Tibial nerve (tissue), 4 donors: ENCODE results near the gene PKDREJ. TPM values are rescaled to one million over a fixed set of nuclear protein-coding genes. Genes with fewer than 3 reads are reported as not detected.
A peak's percentile ranks its signal among the peaks of the same experiment; 100 is the strongest.

Experiments
- DNase-seq, 2 donors: peaks; one replicate each; pipeline ENCODE4 v3.0.0-alpha.2; 2019; ENCODE audit warnings: low spot score in 2 of 2
- H3K27ac ChIP-seq, 4 donors: fragments of 200-600 bp; sonication (generic) in 3 of 4; one replicate each; pipeline ENCODE4 v1.5.1; 2017 to 2019; ENCODE audit warnings: mild to moderate bottlenecking in 1 of 4
- H3K27me3 ChIP-seq, 2 donors: fragments of 200-600 bp; sonication (generic) in 1 of 2; one replicate each; pipeline versions ENCODE4 v1.5.1 to v1.6.0; 2017 to 2019
- H3K36me3 ChIP-seq, 3 donors: fragments of 200-600 bp; sonication (generic); one replicate each; pipeline ENCODE4 v1.5.1; 2018 to 2019
- H3K4me1 ChIP-seq, 4 donors: fragments of 200-600 bp; sonication (generic) in 3 of 4; one replicate each; pipeline ENCODE4 v1.5.1; 2017 to 2019
- H3K4me3 ChIP-seq, 4 donors: fragments of 200-600 bp; sonication (generic) in 3 of 4; one replicate each; pipeline ENCODE4 v1.5.1; 2017 to 2019; ENCODE audit warnings: mild to moderate bottlenecking in 1 of 4, moderate library complexity in 1 of 4
- H3K9me3 ChIP-seq, 4 donors: fragments of 200-600 bp; sonication (generic) in 3 of 4; one replicate each; pipeline ENCODE4 v1.5.1; 2017 to 2019
- CTCF ChIP-seq, 5 experiments: fragments of 200-600 bp in 3 of 5; fragments of 450-650 bp in 2 of 5; sonication (generic) in 3 of 5; IDR thresholded peaks; one replicate each; pipeline ENCODE4 v1.5.1; 2016 to 2019; ENCODE audit warnings: antibody characterized with exemption in 5 of 5, mild to moderate bottlenecking in 3 of 5, moderate library complexity in 2 of 5
- EP300 ChIP-seq, 2 donors: sonication (generic); formaldehyde crosslinking; IDR thresholded peaks; one replicate each; pipeline ENCODE4 v1.6.1; 2017; ENCODE audit warnings: antibody characterized with exemption in 2 of 2, mild to moderate bottlenecking in 1 of 2
- POLR2A ChIP-seq, 2 donors: fragments of 450-650 bp; IDR thresholded peaks; one replicate each; pipeline ENCODE4 v1.6.1; 2017; ENCODE audit warnings: antibody characterized with exemption in 2 of 2, mild to moderate bottlenecking in 2 of 2, moderate library complexity in 2 of 2
- WGBS, 2 donors: methylation state at CpG; one replicate each; pipeline ENCODE4 v1.1.5; 2018; 5-methylcytosine and 5-hydroxymethylcytosine counted together
- total RNA-seq, 4 donors: library from RNA; depleted of rRNA; stranded (reverse); fragments of >200 nt; gene quantifications; one replicate each; pipeline ENCODE4 v1.1.0, GENCODE V29; 2016

Gene PKDREJ
- total RNA-seq, 4 donors from 2014 or later, result under 0.01 to 0.39 TPM; not detected in 2

DNA sequence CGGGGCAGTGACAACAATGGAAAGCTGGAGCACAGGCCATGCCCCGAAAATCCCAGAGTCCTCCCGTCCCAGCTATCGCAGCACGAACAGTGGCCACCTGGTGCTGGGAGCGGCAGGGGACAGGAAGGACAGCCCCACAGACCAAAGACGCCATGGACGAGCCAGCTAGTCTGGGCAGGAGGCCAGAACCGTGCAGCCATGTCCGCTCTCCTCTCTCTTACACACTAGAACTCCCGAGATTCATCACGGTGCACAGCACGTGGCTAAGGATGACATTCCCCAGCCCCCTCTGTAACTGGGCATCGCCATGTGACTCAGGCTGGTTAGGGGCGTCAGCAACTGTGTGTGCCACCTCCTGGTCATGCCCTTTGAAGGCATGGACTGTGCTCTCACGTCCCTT, 17.6 kb downstream of the PKDREJ start:
- WGBS, 2 donors, result 49 to 71% methylated on average over 4 to 16 of the region's 16 CpGs
- TF ChIP-seq EP300 (IDR thresholded peaks at IDR 0.05) (no peak), POLR2A (IDR thresholded peaks at IDR 0.05) (no peak), CTCF (IDR thresholded peaks at IDR 0.05) (no peak)
- H3K36me3 ChIP-seq, result peaks cover 0 to 42% (median 0%) of the 10 kb centered on the region in 3 donors
- no peak overlapping the region for H3K4me3 ChIP-seq
- no peaks in the 10 kb centered on the region for H3K9me3 ChIP-seq
- peak overlapping the region in 2 of 4 donors; percentile 3 to 65 for H3K27ac ChIP-seq
- peaks cover 0 to 42% (median 10%) of the 10 kb centered on the region in 4 donors for H3K4me1 ChIP-seq
- DNase-seq, result no peak
- no peaks in the 10 kb centered on the region for H3K27me3 ChIP-seq

- Histone ChIP-seq H3K9me3 (no peaks in the 10 kb centered on the region), H3K36me3 (peaks cover 0 to 49% (median 0%) of the 10 kb centered on the region in 3 donors), H3K4me3 (no peak overlapping the region), H3K4me1 (peaks cover 0 to 43% (median 13%) of the 10 kb centered on the region in 4 donors), H3K27ac (peak overlapping the region in 1 of 4 donors; percentile 65), H3K27me3 (no peaks in the 10 kb centered on the region)
- WGBS, 2 donors, result 82 to 84% methylated on average over 9 of the region's 9 CpGs
- no peak for DNase-seq
- TF ChIP-seq EP300 (IDR thresholded peaks at IDR 0.05) (no peak), CTCF (IDR thresholded peaks at IDR 0.05) (no peak), POLR2A (IDR thresholded peaks at IDR 0.05) (no peak)
Observed at GRCh38 chr22:46244771-46245170, 18.4 kb downstream of the PKDREJ start.

GRCh38 chr22:46242076-46242475, 21.1 kb downstream of the PKDREJ start:
- H3K4me3 ChIP-seq, result no peak overlapping the region
- TF ChIP-seq CTCF (IDR thresholded peaks at IDR 0.05) (no peak), POLR2A (IDR thresholded peaks at IDR 0.05) (no peak), EP300 (IDR thresholded peaks at IDR 0.05) (no peak)
- peaks cover 0 to 76% (median 0%) of the 10 kb centered on the region in 3 donors for H3K36me3 ChIP-seq
- H3K4me1 ChIP-seq, result peaks cover 0 to 29% (median 7%) of the 10 kb centered on the region in 4 donors
- 75 to 80% methylated on average over 10 of the region's 10 CpGs for WGBS, 2 donors
- DNase-seq, result no peak
- no peaks in the 10 kb centered on the region for H3K27me3 ChIP-seq
- no peaks in the 10 kb centered on the region for H3K9me3 ChIP-seq
- no peak overlapping the region for H3K27ac ChIP-seq

DNA sequence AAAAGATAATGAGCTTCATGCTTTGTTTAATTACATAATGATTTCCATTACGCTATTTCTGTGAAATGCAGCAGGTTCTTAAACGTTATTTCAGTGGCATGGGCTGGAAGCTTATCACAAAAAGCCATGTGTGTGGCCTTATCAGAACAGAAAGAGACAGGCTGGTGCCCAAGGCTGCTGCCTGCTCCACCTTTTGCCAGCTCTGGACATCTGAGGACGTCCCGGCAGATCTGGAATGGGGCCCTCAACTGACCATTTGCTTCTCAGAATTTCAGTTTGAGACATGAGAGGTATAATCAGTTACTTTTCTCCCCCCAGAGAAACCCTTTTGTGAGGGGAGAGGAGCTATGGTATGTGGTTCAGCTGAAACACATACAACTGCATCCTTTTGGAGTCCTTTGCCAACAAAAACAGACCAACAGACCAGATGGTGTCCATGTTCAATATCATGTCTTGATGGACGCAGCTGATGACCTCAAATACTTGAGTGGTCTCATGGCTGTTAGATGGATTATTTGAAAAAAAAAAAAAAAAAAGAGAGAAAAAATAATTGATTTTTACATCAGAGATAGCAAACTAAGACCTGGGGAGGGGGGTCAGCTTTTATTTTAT, 21.6 kb downstream of the PKDREJ start:
- no peak for TF ChIP-seq EP300 (IDR thresholded peaks at IDR 0.05)
- no peak for TF ChIP-seq CTCF (IDR thresholded peaks at IDR 0.05)
- no peak for TF ChIP-seq POLR2A (IDR thresholded peaks at IDR 0.05)
- Histone ChIP-seq H3K36me3 (peaks cover 0 to 82% (median 0%) of the 10 kb centered on the region in 3 donors), H3K27me3 (no peaks in the 10 kb centered on the region), H3K4me1 (peaks cover 0 to 29% (median 7%) of the 10 kb centered on the region in 4 donors), H3K4me3 (no peak overlapping the region), H3K9me3 (no peaks in the 10 kb centered on the region), H3K27ac (no peak overlapping the region)
- no peak for DNase-seq
- 62 to 63% methylated on average over 5 of the region's 5 CpGs for WGBS, 2 donors

DNA sequence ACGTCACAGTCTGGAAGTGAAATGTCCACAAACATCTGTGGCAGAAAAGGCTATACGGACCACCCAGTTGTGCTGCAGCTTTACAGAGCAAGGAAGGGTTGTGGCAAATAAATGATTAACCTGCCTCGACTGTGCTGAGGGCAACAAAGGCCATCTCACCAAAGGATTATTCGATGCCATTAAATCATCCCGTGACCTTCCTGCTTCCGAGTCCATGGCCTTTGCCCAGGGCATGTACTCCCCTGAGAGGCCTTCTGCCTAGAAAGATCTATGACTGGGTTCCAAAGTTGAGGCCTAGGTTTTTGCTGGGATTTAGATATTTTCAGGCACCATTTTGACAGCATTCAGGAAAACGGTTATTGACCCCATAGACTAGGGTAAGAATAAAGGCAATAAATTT, 22.2 kb downstream of the PKDREJ start:
- no peak overlapping the region for H3K4me3 ChIP-seq
- H3K4me1 ChIP-seq, result peaks cover 0 to 25% (median 7%) of the 10 kb centered on the region in 4 donors
- 56 to 63% methylated on average over 7 of the region's 7 CpGs for WGBS, 2 donors
- TF ChIP-seq EP300 (IDR thresholded peaks at IDR 0.05) (no peak), CTCF (IDR thresholded peaks at IDR 0.05) (no peak), POLR2A (IDR thresholded peaks at IDR 0.05) (no peak)
- DNase-seq, result no peak
- H3K9me3 ChIP-seq, result no peaks in the 10 kb centered on the region
- no peak overlapping the region for H3K27ac ChIP-seq
- no peaks in the 10 kb centered on the region for H3K27me3 ChIP-seq
- H3K36me3 ChIP-seq, result peaks cover 0 to 88% (median 0%) of the 10 kb centered on the region in 3 donors
